Raji (cell line): Measurements from ENCODE around the gene SLC25A25.

Experiments used
- POLR2A ChIP-seq: IDR thresholded peaks from 2 replicates; pipeline ENCODE4 v1.6.1; 2011; ENCODE audit warnings: low read depth, low read length, control low read depth; ENCODE audit not compliant: insufficient read depth

Gene SLC25A25

DNA sequence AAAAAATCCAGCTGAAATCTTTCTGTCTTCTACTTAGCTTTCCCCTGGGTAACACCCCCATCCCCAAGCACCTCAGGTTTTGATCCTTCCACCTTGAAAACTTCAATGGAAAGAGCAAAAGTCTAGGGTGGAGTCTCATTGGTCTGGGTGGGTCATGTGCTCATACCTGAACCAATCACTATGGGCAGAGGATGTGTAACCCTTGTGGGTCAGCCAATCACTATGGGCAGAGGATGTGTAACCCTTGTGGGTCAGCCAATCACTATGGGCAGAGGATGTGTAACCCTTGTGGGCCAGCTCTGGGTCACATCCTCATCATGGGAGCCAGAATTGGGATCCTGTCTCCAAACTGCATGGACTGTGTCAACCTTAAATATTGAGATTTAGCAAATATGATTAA lies 19.4 kb upstream of the SLC25A25 start:
- no peak for TF ChIP-seq POLR2A

DNA sequence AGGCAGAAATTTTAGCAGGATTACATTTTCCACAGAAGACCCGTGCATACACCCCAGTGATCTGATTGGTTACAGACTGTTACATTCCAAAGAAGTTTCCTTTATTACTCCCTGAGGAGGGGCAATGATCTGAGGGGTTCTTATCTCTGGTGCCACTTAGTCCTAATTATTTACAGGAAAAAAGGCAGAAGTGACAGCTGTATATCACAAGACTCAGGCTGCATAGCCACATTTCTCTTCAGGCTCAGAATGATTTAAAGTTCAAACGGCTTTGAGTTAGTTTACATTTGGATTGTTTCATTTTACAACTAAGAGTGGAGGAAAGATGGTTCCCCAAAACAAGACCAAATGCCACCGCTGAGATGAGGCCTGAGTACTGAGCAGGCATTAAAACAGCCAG lies 18.2 kb upstream of the SLC25A25 start:
- TF ChIP-seq POLR2A: no peak

DNA sequence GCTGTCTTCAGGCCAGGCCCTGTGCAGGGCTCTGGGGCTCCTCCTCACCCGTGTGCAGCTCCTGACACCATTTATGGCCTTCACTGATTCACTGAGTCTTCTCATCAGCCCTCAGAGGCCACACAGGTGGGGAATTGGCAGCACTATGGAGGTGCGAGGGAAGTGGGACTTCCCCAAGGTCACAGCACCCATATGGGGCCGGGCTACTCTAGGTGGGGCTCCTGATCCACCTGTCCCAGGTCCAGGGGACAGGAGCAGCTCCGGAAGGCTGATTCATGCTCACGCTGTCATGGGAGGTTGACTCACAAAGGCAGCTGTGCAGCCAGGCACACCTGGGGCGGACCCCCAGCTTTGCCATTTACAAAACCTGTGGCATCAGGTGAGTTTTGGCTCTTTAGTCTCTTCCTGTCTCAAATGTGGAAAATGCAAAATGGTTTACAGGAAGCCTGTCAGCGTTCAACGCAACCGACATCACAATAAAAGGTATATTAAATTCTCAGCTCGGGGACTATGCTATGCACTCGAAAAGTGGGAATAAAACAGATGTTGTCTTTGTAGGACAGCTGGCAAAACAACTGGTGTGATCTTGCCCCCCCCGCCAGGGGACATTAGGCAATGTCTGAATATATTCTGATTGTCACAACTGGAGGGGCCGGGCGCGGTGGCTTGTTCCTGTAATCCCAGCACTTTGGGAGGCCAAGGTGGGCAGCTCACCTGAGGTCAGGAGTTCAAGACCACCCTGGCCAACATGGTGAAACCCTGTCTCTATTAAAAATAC lies 15.9 kb upstream of the SLC25A25 start:
- TF ChIP-seq POLR2A: no peak

DNA sequence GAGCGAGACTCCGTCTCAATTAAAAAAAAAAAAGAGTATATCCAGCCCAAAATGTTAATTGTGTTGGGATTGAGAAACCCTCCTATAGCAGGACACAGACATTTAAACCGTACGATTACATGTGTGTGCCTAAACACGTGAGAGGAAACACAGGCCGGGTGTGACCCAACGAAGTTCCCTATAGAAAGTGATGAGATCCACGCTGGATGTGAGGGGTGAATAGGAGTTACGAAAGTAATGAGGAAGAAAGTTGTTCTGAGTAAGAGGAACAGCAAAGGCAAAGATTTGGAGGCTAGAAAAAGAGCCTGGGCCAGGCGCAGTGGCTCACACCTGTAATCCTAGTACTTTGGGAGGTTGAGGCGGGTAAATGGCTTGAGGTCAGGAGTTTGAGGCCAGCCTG lies 14.5 kb upstream of the SLC25A25 start:
- TF ChIP-seq POLR2A: no peak

DNA sequence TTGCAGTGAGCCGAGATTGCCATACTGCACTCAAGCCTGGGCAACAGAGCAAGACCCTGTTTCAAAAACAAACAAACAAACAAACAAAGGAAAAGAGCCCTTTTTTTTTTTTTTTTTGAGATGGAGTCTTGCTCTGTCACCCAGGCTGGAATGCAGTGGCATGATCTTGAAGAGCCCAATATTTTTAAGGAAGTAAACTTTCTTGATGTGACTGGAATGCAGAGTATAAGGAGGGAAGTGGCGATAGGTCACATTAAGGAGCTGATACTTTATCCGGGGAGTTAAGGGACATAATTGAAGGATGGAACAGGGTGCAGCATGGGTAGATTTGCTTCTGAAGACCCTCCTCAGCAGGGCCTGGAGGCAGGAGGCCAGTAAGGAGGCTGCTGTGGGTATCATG lies 13.9 kb upstream of the SLC25A25 start:
- no peak for TF ChIP-seq POLR2A

DNA sequence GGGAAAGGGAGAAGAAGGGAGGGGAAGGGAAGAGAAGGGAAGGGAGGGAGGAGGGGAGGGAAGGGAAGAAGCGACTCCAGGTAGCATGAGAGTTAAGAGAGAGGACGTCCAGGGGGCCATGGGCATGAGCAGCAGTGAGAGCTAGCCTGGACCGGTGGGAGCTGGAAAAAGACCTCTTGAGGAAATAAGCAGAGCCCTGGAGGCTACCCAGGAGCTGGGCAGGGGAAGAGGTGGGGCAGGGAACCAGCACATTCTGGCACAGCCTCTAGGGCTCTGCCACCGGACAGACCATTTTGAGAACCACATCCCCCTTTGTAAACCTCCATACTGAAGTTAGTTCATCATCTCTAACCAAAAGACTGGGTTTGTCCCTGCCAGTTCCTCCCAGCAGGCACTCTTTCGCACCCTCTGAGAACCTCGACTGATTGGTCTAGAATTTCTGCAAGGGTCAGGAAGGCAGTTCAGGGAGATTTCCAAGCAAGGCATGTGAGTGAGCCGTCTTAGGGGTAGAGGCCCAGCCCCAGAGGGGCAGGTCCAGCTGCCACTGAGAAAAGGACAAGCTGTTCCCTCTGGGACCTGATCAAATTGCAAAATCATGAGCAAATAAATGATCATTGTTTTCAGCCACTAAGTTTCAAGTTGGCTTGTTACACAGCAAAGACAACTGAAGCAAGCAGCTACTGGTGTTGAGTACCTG lies 12.5 kb upstream of the SLC25A25 start:
- no peak for TF ChIP-seq POLR2A

DNA sequence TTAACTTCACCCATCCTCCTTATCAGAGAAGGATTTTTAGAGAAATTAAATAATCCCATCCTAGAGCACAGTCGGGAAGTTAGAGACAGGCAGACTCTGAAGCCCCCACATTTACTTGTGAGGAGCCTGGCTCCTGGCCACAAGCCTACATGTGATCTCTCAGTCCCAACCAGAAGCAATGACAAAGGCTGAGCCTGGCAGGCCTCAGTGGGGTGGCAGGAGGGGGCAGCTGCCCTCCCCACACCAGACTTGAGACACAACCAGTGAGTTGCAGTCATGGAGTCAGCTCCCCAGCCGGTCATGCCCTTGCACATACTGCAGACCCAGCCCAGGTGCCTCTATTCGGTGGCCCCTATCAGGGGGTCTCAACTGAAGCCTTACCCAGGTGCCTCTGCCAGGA lies 11.9 kb upstream of the SLC25A25 start:
- TF ChIP-seq POLR2A: no peak

DNA sequence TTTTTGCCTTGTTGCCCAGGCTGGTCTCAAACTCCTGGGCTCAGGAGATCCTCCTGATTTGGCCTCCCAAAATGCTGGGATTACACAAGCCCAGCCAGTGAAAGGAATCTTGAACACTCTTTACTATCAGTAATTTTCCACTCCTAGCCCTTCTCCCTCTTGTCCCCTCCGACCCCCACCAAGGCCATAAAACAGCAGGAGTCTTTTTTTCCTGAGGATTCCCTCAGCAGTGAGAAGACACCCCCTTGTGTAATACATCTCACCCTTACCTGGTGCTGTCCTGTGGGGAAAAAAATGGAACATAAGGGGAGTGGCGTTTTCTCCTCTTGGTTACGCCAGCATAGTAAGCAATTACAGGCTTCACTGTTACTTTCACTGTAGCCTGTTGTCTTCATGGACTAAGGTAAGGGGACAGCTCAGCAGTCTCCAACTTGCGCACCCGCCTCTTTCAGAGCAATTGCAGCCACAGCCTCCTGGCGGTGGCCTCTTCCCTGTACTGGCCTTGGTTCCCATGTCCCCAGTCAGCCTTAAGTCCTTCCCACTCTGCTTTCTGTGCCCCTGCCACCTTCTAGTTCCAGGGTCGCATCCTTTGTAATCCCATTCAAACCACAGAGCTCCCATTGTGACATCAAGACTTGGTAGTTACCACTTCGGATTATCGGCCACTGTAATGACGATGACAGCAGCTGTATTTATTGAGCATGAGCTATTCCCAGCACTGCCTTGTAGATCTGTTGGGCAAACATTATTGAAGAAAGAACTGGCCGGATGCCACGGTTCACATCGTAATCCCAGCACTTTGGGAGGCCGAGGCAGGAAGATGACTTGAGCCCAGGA lies 10.9 kb upstream of the SLC25A25 start:
- no peak for TF ChIP-seq POLR2A

DNA sequence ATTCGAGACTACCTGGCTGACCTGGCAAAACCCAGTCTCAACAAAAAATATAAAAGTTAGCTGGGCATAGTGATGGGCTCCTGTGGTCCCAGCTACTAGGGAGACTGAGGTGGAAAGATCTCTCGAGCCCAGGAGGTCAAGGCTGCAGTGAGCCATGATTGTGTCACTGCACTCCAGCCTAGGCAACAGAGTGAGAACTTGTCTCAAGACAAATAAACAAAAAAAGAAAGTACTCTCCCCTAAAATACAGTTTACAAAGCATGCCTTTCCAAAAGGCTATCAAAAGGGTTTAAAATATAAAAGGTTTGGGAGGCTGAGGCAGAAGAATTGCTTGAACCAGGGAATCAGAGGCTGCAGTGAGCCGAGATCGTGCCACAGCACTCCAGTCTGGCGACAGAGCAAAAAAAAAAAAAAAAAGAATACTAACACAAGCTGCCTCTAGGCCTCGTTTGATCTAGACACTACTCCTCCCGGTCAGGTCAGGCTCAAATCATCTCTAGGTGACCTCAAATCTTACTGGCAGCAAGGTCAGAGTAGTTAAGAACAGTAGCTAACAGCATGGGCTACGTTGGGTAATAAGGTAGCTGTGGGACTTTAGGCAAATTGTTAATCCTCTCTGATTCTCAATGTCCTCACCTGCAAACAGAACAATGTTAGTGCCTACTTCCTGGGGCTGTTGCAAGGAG lies 10.2 kb upstream of the SLC25A25 start:
- TF ChIP-seq POLR2A: no peak

DNA sequence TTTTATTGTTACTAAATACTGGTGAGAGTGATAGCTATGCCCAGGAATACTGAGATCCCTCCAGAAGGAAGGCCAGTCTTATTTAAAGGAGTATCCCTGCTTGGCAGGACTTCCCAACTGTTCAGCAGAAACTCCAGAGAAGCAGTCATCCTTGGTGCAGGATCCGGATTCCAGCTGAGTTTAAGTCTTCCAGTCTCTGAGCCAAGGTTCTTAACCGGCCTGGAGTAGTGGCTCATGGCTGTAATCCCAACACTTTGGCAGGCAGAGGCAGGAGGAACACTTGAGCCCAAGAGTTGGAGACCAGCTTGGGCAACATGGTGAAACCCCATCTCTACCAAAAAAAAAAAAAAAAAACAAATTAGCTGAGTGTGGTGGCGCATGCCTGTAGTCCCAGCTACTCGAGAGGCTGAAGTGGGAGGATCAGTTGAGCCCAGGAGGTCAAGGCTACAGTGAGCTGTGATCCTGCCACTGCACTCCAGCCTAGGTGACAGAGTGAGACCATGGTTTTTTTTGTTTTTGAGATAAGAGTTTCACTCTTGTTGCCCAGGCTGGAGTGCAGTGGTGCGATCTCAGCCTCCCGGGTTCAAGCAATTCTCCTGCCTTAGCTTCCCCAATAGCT lies 8.6 kb upstream of the SLC25A25 start:
- no peak for TF ChIP-seq POLR2A

DNA sequence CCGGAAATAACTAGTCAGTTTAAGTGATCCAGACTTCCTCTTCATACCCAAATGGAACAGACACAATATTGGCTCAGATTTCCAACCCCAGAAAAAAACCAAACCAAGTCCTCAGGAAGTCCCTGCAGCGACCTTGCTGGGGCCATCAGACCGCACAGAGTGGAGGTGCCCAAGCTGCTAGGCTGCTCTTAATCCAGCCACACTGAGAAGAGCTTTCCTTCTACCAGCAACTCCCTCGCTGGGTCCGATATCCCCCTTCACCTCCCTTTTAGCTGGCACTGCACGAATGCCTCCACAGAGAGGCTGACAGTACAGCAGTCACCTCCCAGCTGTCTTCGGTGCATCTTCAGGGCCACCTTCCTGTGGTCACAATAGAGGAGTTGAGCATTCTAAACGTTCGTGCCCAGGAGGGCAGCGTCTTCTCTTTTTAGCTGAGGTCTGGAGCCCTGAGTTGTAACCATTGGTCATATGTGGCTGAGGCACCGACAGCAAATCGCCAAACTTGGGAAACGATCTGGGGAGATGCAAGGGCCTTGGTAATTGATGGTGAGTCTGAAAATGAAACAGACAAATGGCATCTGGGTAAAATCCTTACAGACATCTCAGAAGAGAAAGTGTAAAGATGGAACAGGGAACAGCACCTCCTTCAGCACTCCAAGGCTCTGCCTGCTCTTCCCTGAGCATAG lies 6.6 kb upstream of the SLC25A25 start:
- no peak for TF ChIP-seq POLR2A

DNA sequence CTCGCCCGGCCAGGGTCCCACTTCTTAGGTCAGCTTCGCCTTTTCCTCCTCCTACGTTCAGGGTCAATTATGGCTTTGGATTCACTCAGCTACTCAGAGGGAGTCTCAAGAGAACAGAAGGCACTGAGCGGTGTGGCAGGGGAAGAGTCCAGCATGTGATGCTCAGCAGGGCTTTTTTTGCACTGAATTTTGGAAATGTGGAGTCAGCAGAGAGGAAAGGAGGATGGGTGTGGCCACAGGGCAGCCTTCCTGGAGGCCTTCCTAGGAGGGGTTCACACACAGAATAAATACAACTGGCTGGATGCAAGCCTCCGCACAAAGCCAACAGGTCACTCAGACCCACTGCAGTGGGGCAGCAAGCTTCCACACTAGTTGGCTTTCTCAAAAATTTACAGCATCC lies 5.8 kb upstream of the SLC25A25 start:
- TF ChIP-seq POLR2A: no peak

DNA sequence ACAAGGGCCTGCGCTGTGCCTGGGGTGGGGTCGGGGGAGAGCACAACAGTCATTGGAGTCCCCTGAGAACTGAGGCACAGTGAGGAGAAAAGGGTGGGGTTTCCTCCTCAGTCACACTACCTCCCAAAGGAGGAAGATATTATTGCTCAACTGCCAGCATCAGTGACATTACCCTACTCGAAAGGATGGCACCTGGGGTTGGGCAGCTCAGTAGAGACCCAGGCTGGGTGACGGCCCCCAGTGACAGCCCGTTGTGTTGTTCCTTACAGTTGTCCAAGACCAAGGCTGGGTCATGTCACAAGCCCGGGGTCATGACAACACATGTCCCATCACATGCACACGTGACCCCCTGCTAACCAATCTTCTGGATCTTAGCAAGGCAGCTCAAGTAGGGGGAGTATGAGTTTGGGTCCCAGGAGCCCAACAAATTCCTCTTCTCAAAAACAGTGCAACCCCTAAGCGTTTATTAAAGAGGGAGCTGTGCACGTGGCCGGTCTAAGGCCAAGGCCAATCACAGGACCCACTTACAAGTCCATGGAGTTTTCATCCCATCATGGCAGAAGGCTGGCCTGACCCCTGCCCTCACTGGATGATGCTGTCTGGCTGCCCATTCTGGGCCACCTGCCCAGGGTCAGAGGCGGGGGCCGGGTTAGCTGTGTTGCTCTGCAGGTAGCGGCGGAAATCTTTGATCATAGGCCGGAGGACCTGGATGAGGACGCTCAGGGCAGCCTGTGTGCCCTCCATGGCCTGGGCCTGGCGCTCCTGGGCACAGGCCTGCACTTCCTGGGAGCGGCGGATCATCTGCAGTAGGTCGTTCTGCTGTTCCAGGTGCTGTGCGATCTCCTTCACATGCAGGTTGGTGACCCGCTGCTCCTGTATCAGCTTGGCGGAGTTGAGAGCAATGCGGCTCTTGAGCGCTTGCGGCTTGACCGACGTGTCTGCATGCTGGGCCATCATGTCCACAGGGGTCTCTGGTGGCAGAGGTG lies 4.9 kb upstream of the SLC25A25 start:
- no peak for TF ChIP-seq POLR2A
